H9 (cell line): ENCODE data around the gene EBF4. TPM values are rescaled to one million over a fixed set of nuclear protein-coding genes. Genes with fewer than 3 reads are reported as not detected.

Source experiments
- DNase-seq: peaks from one replicate; pipeline ENCODE4 v3.0.0-alpha.2; 2017
- H2AFZ ChIP-seq: one replicate; pipeline ENCODE4 v1.6.1; 2013; ENCODE audit warnings: mild to moderate bottlenecking, low read length, control low read depth, moderate library complexity
- H2AK5ac ChIP-seq: 2 replicates; pipeline ENCODE4 v1.6.1; 2013; ENCODE audit warnings: low read length, control low read depth, mixed read lengths; ENCODE audit not compliant: insufficient read length
- H2BK120ac ChIP-seq: one replicate; pipeline ENCODE4 v1.6.1; 2013; ENCODE audit warnings: low read depth, mild to moderate bottlenecking, low read length, control low read depth, inconsistent platforms; ENCODE audit not compliant: poor library complexity, severe bottlenecking
- H2BK12ac ChIP-seq: 2 replicates; pipeline ENCODE4 v1.6.1; 2013; ENCODE audit warnings: low read length, control low read depth, mixed read lengths, low read depth; ENCODE audit not compliant: insufficient read length
- H2BK15ac ChIP-seq: 2 replicates; pipeline ENCODE4 v1.6.1; 2013; ENCODE audit warnings: low read depth, low read length, control low read depth
- H2BK20ac ChIP-seq: one replicate; pipeline ENCODE4 v1.6.1; 2013; ENCODE audit warnings: low read depth, mild to moderate bottlenecking, low read length, control low read depth, inconsistent platforms; ENCODE audit not compliant: poor library complexity, severe bottlenecking
- H2BK5ac ChIP-seq: 2 replicates; pipeline ENCODE4 v1.6.1; 2013; ENCODE audit warnings: low read length, control low read depth, mixed read lengths; ENCODE audit not compliant: insufficient read length
- H3K14ac ChIP-seq: 2 replicates; pipeline ENCODE4 v1.6.1; 2013; ENCODE audit warnings: low read length, control low read depth; ENCODE audit not compliant: insufficient read depth
- H3K18ac ChIP-seq: 2 replicates; pipeline ENCODE4 v1.6.1; 2013; ENCODE audit warnings: low read depth, mild to moderate bottlenecking, mixed read lengths, low read length, control low read depth; ENCODE audit not compliant: insufficient read length
- H3K23ac ChIP-seq: 2 replicates; pipeline ENCODE4 v1.6.1; 2013; ENCODE audit warnings: low read length, control low read depth, mixed read lengths, low read depth; ENCODE audit not compliant: insufficient read length
- H3K23me2 ChIP-seq: 2 replicates; pipeline ENCODE4 v1.6.1; 2013; ENCODE audit warnings: low read depth, mild to moderate bottlenecking, mixed read lengths, low read length, control low read depth; ENCODE audit not compliant: insufficient read length, poor library complexity, severe bottlenecking
- H3K27ac ChIP-seq: 2 replicates; pipeline ENCODE4 v1.5.1; 2013; ENCODE audit warnings: low read length, control low read depth, mixed read lengths, low read depth; ENCODE audit not compliant: insufficient read length
- H3K27me3 ChIP-seq: 2 replicates; pipeline ENCODE4 v1.6.1; 2013; ENCODE audit warnings: low read length, control low read depth, inconsistent platforms; ENCODE audit not compliant: insufficient read depth
- H3K4ac ChIP-seq: 2 replicates; pipeline ENCODE4 v1.6.1; 2013; ENCODE audit warnings: low read depth, mild to moderate bottlenecking, control low read depth, inconsistent platforms, low read length, moderate library complexity
- H3K4me1 ChIP-seq: 2 replicates; pipeline ENCODE4 v1.6.1; 2013; ENCODE audit warnings: low read length, control low read depth, inconsistent platforms; ENCODE audit not compliant: insufficient read depth
- H3K4me2 ChIP-seq: 2 replicates; pipeline ENCODE4 v1.6.1; 2013; ENCODE audit warnings: low read length, control low read depth, mixed read lengths; ENCODE audit not compliant: insufficient read length, insufficient read depth
- H3K56ac ChIP-seq: 2 replicates; pipeline ENCODE4 v1.6.1; 2013; ENCODE audit warnings: low read depth, mild to moderate bottlenecking, mixed read lengths, low read length, control low read depth; ENCODE audit not compliant: insufficient read length
- H3K79me1 ChIP-seq: 2 replicates; pipeline ENCODE4 v1.6.1; 2013; ENCODE audit warnings: low read depth, mild to moderate bottlenecking, moderate library complexity, low read length, control low read depth, inconsistent platforms; ENCODE audit not compliant: insufficient read depth, poor library complexity, severe bottlenecking
- H3K79me2 ChIP-seq: 2 replicates; pipeline ENCODE4 v1.6.1; 2013; ENCODE audit warnings: low read length, control low read depth, inconsistent platforms; ENCODE audit not compliant: insufficient read depth
- H3K9ac ChIP-seq: 2 replicates; pipeline ENCODE4 v1.6.1; 2013; ENCODE audit warnings: low read length, control low read depth, mixed read lengths; ENCODE audit not compliant: insufficient read length; ENCODE audit errors: extremely low read depth
- H3K9me3 ChIP-seq: one replicate; pipeline ENCODE4 v1.6.1; 2013; ENCODE audit warnings: low read depth, low read length, inconsistent platforms; ENCODE audit not compliant: control insufficient read depth
- H3T11ph ChIP-seq: one replicate; pipeline ENCODE4 v1.6.1; 2013; ENCODE audit warnings: mild to moderate bottlenecking, low read length, control low read depth, inconsistent platforms
- H4K20me1 ChIP-seq: one replicate; pipeline ENCODE4 v1.6.1; 2013; ENCODE audit not compliant: control insufficient read depth, insufficient read length, insufficient read depth
- H4K5ac ChIP-seq: 2 replicates; pipeline ENCODE4 v1.6.1; 2013; ENCODE audit warnings: low read depth, mild to moderate bottlenecking, mixed read lengths, low read length, control low read depth; ENCODE audit not compliant: insufficient read length
- H4K8ac ChIP-seq: replicated peaks from 2 replicates; pipeline ENCODE4 v1.6.1; 2013; ENCODE audit warnings: low read length, control low read depth, mixed read lengths, low read depth; ENCODE audit not compliant: insufficient read length
- H4K91ac ChIP-seq: 2 replicates; pipeline ENCODE4 v1.6.1; 2013; ENCODE audit warnings: low read depth, mild to moderate bottlenecking, moderate library complexity, mixed read lengths, low read length, control low read depth; ENCODE audit not compliant: insufficient read length
- H3K27ac Mint-ChIP-seq, 3 experiments: 2 replicates in 2 of 3; 3 replicates in 1 of 3; pipeline ENCODE4 v1.8.0; 2020 to 2021; ENCODE audit warnings: mixed read lengths in 3 of 3, mild to moderate bottlenecking in 1 of 3, moderate library complexity in 1 of 3
- H3K27me3 Mint-ChIP-seq: 2 replicates; pipeline ENCODE4 v1.8.0; 2021; ENCODE audit warnings: low read depth, mild to moderate bottlenecking, moderate library complexity, mixed read lengths
- H3K36me3 Mint-ChIP-seq, 3 experiments: 2 replicates in 2 of 3; 3 replicates in 1 of 3; pipeline ENCODE4 v1.8.0; 2020 to 2021; ENCODE audit warnings: low read depth in 3 of 3, mixed read lengths in 3 of 3; ENCODE audit not compliant: insufficient read depth in 1 of 3
- H3K4me1 Mint-ChIP-seq, 2 experiments: 2 replicates each; pipeline ENCODE4 v1.8.0; 2020; ENCODE audit warnings: mixed read lengths in 2 of 2
- H3K4me3 Mint-ChIP-seq, 2 experiments: 2 replicates in 1 of 2; 3 replicates in 1 of 2; pipeline ENCODE4 v1.8.0; 2020 to 2021; ENCODE audit warnings: mild to moderate bottlenecking in 2 of 2, mixed read lengths in 2 of 2, moderate library complexity in 1 of 2
- H3K9me3 Mint-ChIP-seq, 2 experiments: 2 replicates in 1 of 2; 3 replicates in 1 of 2; pipeline ENCODE4 v1.8.0; 2020; ENCODE audit warnings: mild to moderate bottlenecking in 2 of 2, mixed read lengths in 2 of 2, moderate library complexity in 1 of 2
- WGBS: extraction: QIAGEN DNeasy Blood & Tissue Kit; methylation state at CpG from one replicate; pipeline ENCODE4 v1.1.7; 2013; ENCODE audit warnings: missing lambda C conversion rate, low lambda C conversion rate, mixed read lengths; ENCODE audit not compliant: insufficient read length; ENCODE audit errors: extremely low coverage; 5-methylcytosine and 5-hydroxymethylcytosine counted together
- total RNA-seq: library from RNA; stranded (reverse); gene quantifications from 2 replicates; pipeline ENCODE4 v1.2.1, GENCODE V29; 2021
- TF ChIP-seq, protein P1 (sequence below): fragments of 200-600 bp; sonication (generic); conservative IDR thresholded peaks from 3 replicates; pipeline ENCODE4 v1.8.0; 2021; ENCODE audit warnings: antibody characterized with exemption, mild to moderate bottlenecking

The EBF4 gene
- total RNA-seq, 1 experiment from 2014 or later, result 3.9 TPM

DNA sequence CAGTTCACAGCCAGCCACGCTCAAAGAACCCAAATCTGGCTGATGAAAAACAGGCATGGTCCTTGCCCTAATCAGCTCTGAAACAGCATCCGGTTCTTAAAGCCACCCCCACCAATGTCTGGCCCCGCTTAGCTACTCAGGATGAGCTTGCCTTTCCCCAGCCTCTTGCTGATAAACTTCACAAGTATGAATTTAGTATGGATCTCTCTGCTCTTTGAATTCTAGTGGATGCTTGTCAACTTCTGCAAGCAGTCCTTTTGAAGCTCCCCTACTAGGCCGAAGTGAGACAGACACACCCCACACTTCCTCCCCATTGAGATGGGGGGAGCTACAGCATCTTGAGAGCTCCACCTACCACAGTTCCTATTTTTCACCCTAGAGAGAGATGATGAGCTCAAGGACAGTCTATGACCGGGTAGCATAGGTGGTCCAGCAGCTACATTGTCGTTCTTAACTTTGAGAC is 36.7 kb downstream of the EBF4 start:
- no peak overlapping the region for H4K8ac ChIP-seq
- H2AFZ ChIP-seq, result no peak overlapping the region
- H3K4me1 ChIP-seq, result no peaks in the 10 kb centered on the region
- H3K9ac ChIP-seq, result no peak overlapping the region
- H2BK15ac ChIP-seq, result no peak overlapping the region
- H3T11ph ChIP-seq, result no peak overlapping the region
- no peak overlapping the region for H3K4me2 ChIP-seq
- H4K20me1 ChIP-seq, result no peaks in the 10 kb centered on the region
- Mint-ChIP-seq H3K27me3 (peaks cover 76% of the 10 kb centered on the region), H3K9me3 (peaks cover 6 to 11% of the 10 kb centered on the region in 2 experiments; a peak in 4 of 5 replicates), H3K36me3 (no peaks in the 10 kb centered on the region), H3K4me3 (no peak overlapping the region), H3K4me1 (peaks cover 0 to 5% of the 10 kb centered on the region in 2 experiments; a peak in 1 of 4 replicates), H3K27ac (no peak overlapping the region)
- no CpG with 5 or more reads among the region's 6 CpGs for WGBS
- H2BK12ac ChIP-seq, result no peak overlapping the region
- no peaks in the 10 kb centered on the region for H3K79me2 ChIP-seq
- H3K79me1 ChIP-seq, result no peaks in the 10 kb centered on the region
- no peak overlapping the region for H3K14ac ChIP-seq
- H4K91ac ChIP-seq, result no peak overlapping the region
- H2AK5ac ChIP-seq, result no peak overlapping the region
- no peak overlapping the region for H2BK120ac ChIP-seq
- H3K18ac ChIP-seq, result no peak overlapping the region
- TF ChIP-seq, protein P1, sequence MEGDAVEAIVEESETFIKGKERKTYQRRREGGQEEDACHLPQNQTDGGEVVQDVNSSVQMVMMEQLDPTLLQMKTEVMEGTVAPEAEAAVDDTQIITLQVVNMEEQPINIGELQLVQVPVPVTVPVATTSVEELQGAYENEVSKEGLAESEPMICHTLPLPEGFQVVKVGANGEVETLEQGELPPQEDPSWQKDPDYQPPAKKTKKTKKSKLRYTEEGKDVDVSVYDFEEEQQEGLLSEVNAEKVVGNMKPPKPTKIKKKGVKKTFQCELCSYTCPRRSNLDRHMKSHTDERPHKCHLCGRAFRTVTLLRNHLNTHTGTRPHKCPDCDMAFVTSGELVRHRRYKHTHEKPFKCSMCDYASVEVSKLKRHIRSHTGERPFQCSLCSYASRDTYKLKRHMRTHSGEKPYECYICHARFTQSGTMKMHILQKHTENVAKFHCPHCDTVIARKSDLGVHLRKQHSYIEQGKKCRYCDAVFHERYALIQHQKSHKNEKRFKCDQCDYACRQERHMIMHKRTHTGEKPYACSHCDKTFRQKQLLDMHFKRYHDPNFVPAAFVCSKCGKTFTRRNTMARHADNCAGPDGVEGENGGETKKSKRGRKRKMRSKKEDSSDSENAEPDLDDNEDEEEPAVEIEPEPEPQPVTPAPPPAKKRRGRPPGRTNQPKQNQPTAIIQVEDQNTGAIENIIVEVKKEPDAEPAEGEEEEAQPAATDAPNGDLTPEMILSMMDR, result no peak
- no peaks in the 10 kb centered on the region for H3K9me3 ChIP-seq
- no peak overlapping the region for H2BK20ac ChIP-seq
- no peak overlapping the region for H2BK5ac ChIP-seq
- no peak for DNase-seq
- H3K56ac ChIP-seq, result no peak overlapping the region
- no peak overlapping the region for H3K4ac ChIP-seq
- H4K5ac ChIP-seq, result no peak overlapping the region
- H3K27me3 ChIP-seq, result no peaks in the 10 kb centered on the region
- peaks cover 2% of the 10 kb centered on the region for H3K23me2 ChIP-seq
- no peak overlapping the region for H3K23ac ChIP-seq
- no peak overlapping the region for H3K27ac ChIP-seq
